Activated CD4-positive, alpha-beta T cell treated with anti-CD3 and anti-CD28 coated beads, Interleukin-2, amount 10 ng/mL, durations not matched to agents 7 days and 5 days (primary cell): ENCODE results near the gene GABRG3. TPM values are rescaled to one million over a fixed set of nuclear protein-coding genes. Genes with fewer than 3 reads are reported as not detected.
A peak's percentile ranks its signal among the peaks of the same experiment; 100 is the strongest.

Source experiments
- CTCF ChIA-PET: fragments of 350-600 bp; sonication (Branson Sonifier 250); formaldehyde crosslinking; loops from one replicate; lab custom pipeline; 2021; ENCODE audit warnings: antibody characterized with exemption; lab: Charles Lee
- POLR2A ChIA-PET: fragments of 350-600 bp; sonication (Branson Sonifier 250); formaldehyde crosslinking; loops from one replicate; lab custom pipeline; 2021; ENCODE audit warnings: antibody characterized with exemption; lab: Charles Lee
- DNase-seq: peaks from one replicate; pipeline ENCODE4 v3.0.0-alpha.2; 2020
- H3K27ac Mint-ChIP-seq: one replicate; pipeline ENCODE4 v1.8.0; 2021; ENCODE audit warnings: mild to moderate bottlenecking, moderate library complexity, mixed read lengths
- H3K27me3 Mint-ChIP-seq: one replicate; pipeline ENCODE4 v1.8.0; 2021; ENCODE audit warnings: mixed read lengths
- H3K36me3 Mint-ChIP-seq: one replicate; pipeline ENCODE4 v1.8.0; 2021; ENCODE audit warnings: low read depth, mixed read lengths
- H3K4me1 Mint-ChIP-seq: one replicate; pipeline ENCODE4 v1.8.0; 2021; ENCODE audit warnings: mixed read lengths
- H3K4me3 Mint-ChIP-seq: one replicate; pipeline ENCODE4 v1.8.0; 2021; ENCODE audit warnings: mild to moderate bottlenecking, moderate library complexity, mixed read lengths
- H3K9me3 Mint-ChIP-seq: one replicate; pipeline ENCODE4 v1.8.0; 2021; ENCODE audit warnings: mixed read lengths
- total RNA-seq, 2 experiments: library from RNA; stranded (reverse); gene quantifications; one replicate each; pipeline ENCODE4 v1.2.3, GENCODE V29; 2021

GABRG3 gene
- total RNA-seq, 2 experiments from 2014 or later, result not detected

DNA sequence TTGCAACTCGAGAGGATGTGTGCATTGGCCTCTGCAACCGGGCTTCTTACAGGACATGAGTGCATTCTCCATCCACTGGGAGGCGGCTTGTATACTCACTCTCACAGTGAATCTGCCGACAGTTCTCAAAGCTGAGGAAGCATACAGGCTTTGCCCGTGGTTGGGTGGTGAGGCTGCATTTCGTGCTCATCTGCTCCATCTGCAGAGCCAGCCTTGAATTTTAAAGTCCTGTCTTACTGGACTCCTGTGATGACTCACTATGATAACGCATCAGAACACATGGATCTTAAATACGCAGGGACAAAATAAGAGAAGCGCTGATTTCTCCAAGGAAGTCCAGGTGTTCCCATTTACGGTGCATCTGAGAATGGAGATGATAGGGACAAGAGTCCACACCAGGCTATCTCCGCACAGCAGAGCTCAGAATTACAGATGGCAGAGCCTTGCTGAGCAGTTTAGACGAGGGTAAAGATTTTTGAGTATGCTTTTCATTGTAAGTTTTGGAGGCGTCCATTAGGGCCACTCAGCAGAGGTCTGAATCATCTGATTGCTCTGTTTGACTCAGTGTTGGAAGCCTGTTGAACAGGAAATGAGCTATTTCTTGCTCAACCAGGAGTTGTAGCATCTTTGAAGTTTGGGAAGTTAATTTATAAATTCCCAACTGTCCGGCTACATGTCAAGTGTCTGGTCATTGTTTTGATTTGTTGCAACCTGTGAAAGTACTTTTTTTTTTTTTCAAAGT, 87.1 kb downstream of the GABRG3 start:
- no peaks in the 10 kb centered on the region for H3K9me3 Mint-ChIP-seq

DNA sequence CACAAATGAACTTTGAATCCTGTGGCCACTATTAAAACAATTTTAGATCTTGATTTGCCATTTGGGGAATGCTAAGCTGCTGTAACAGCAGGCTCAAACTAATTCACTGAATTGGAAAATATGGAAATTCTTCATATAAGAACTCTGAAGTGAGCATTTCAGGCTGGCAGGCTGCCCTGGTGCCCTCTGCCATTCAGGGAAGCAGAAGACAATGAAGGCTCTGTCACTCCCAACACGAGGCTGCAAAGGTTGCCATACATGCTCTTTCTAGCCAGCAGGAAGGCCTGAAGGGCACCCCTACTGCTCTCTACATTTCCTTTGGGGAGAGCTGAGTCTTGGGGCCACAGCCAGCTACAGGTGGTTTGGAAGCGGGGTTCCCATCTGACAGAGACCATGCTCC, 88.0 kb downstream of the GABRG3 start:
- H3K9me3 Mint-ChIP-seq, result peaks cover 2% of the 10 kb centered on the region

More for the DNA sequence above, 87.1 kb downstream of the GABRG3 start:
- Mint-ChIP-seq H3K27me3 (no peaks in the 10 kb centered on the region), H3K4me1 (no peaks in the 10 kb centered on the region), H3K4me3 (no peak overlapping the region), H3K36me3 (no peaks in the 10 kb centered on the region), H3K27ac (no peak overlapping the region)
- ChIA-PET POLR2A (no interaction called here), CTCF (no interaction called here)
- no peak for DNase-seq

DNA sequence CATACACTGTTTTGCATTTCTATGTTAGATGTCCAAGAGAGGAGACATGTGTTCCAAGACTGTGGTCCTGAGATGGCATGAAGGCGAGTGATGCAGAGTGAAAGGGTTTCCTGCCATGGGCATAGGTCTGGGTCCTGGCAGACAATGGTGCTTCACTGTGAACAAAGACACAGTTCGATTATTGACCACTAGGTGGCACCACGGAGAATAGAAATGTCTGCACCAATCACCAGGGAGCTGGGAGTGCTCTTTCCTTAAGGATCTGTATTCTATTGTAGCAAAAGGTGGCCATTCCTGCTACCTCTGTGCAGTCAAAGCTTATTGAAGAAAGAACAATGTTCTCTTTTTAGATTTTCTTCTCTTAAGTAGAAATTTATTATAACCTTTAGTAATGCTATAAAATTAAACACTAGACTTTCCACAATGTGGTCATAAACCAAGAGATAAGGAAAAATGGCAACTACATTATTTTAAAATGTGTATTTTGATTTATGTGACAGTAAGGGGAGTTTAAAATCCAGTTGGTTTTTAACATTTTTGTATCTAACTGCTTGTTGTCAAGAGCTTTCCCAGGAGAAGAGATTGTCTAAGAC, 88.7 kb downstream of the GABRG3 start:
- DNase-seq, result peak; percentile 28
- CTCF ChIA-PET, result interaction anchor here (0.7 kb wide), 1 partner anchor 23 kb away, joined by 3 read pairs; no protein-coding TSS in a partner anchor
- Mint-ChIP-seq H3K4me1 (no peaks in the 10 kb centered on the region), H3K9me3 (peaks cover 2% of the 10 kb centered on the region), H3K27me3 (no peaks in the 10 kb centered on the region), H3K36me3 (no peaks in the 10 kb centered on the region), H3K4me3 (no peak overlapping the region), H3K27ac (no peak overlapping the region)
- POLR2A ChIA-PET, result no interaction called here

More for the DNA sequence above, 88.0 kb downstream of the GABRG3 start:
- no peaks in the 10 kb centered on the region for H3K27me3 Mint-ChIP-seq
- no peak overlapping the region for H3K27ac Mint-ChIP-seq
- POLR2A ChIA-PET, result no interaction called here
- CTCF ChIA-PET, result no interaction called here
- H3K36me3 Mint-ChIP-seq, result no peaks in the 10 kb centered on the region
- no peaks in the 10 kb centered on the region for H3K4me1 Mint-ChIP-seq
- no peak overlapping the region for H3K4me3 Mint-ChIP-seq
- DNase-seq, result no peak

DNA sequence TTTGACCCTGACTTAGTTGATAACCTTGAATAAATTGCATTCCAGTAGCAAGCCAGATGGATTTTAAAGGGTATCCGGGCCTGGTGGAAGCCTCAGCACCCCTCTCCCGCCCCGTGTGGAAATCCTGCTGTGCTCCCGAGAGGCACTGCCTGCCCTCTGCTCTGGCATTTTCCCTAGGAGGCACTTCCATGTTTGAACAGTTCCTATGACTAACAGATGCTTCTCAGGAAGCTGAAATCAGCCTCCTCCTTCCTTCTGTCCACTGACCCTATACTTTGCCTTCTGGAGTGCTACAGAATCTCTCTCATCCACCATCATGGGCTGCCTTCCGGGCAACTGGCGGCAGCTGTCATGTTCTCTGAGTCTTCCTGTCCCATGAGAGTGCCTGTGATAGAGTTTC, 90.8 kb downstream of the GABRG3 start:
- H3K27ac Mint-ChIP-seq, result no peak overlapping the region
- CTCF ChIA-PET, result no interaction called here
- peaks cover 5% of the 10 kb centered on the region for H3K9me3 Mint-ChIP-seq
- POLR2A ChIA-PET, result no interaction called here
- H3K4me3 Mint-ChIP-seq, result no peak overlapping the region
- H3K4me1 Mint-ChIP-seq, result no peaks in the 10 kb centered on the region
- DNase-seq, result no peak
- no peaks in the 10 kb centered on the region for H3K27me3 Mint-ChIP-seq
- no peaks in the 10 kb centered on the region for H3K36me3 Mint-ChIP-seq

DNA sequence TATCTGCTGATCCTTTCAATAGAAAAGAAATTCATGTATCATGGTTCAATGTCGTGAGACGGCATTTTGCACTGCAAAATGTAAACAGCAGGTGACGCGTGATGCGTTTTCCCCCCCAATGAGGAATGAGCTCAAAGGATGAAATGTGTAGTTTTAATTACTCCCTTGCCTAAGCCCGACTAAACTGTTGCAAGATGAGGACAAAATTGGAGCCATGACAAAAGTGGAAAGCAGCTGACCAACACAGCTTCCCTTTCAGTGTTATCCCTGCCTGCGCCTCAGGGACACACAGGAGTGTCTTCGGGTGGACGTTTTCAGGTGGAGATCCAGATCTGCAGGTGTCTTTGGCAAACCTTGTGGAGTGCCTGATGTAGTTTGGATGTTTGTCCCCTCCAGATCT, 92.0 kb downstream of the GABRG3 start:
- H3K4me1 Mint-ChIP-seq, result no peaks in the 10 kb centered on the region
- H3K27me3 Mint-ChIP-seq, result no peaks in the 10 kb centered on the region
- POLR2A ChIA-PET, result no interaction called here

DNA sequence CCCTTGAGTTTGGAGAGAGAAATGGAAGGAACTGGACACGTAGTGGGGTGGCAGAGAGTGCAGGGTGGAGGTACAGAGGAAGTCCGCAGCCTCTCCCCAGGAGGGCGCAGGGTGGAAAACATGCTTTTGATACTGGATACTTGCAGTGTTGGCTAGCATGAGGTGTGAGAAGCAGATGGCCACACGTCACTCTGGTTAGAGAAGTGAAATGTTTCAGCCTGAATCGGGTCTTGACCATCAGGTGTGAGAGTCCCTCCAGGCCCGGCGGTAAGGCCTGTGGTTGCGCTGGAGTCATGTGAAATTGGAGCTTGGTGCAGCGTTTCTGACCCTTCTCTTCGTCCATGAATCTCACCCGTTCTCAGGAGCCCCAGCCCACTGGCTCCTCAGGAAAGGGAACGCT, 93.1 kb downstream of the GABRG3 start:
- Mint-ChIP-seq H3K4me3 (no peak overlapping the region), H3K4me1 (no peaks in the 10 kb centered on the region), H3K9me3 (peaks cover 18% of the 10 kb centered on the region), H3K27ac (no peak overlapping the region), H3K27me3 (no peaks in the 10 kb centered on the region), H3K36me3 (no peaks in the 10 kb centered on the region)
- CTCF ChIA-PET, result no interaction called here
- DNase-seq, result no peak
- POLR2A ChIA-PET, result no interaction called here

More for the DNA sequence above, 92.0 kb downstream of the GABRG3 start:
- CTCF ChIA-PET, result no interaction called here
- DNase-seq, result no peak
- Mint-ChIP-seq H3K27ac (no peak overlapping the region), H3K36me3 (no peaks in the 10 kb centered on the region), H3K4me3 (no peak overlapping the region), H3K9me3 (peaks cover 11% of the 10 kb centered on the region)

DNA sequence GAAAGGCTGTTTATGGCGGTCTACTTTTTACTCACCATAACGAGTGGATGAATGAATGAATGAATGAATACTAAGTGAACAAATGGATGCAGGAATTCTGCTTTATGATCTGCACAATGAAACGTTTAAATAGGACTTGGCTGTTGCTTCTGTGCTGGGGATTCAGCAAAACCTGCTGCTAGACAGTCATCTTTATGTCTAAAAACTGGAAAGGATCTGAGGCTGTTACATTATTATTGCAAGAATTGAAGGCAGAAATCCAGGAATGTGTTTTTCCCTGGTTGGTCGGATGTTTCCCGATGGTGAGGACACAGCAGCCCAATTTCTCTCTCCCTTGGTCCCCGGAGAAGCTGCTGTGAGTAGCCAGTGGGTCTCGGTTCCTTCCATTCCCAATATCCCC, 94.2 kb downstream of the GABRG3 start:
- Mint-ChIP-seq H3K9me3 (peaks cover 26% of the 10 kb centered on the region), H3K36me3 (no peaks in the 10 kb centered on the region), H3K27ac (no peak overlapping the region), H3K4me1 (no peaks in the 10 kb centered on the region), H3K4me3 (no peak overlapping the region), H3K27me3 (no peaks in the 10 kb centered on the region)
- ChIA-PET CTCF (no interaction called here), POLR2A (no interaction called here)
- DNase-seq, result no peak

DNA sequence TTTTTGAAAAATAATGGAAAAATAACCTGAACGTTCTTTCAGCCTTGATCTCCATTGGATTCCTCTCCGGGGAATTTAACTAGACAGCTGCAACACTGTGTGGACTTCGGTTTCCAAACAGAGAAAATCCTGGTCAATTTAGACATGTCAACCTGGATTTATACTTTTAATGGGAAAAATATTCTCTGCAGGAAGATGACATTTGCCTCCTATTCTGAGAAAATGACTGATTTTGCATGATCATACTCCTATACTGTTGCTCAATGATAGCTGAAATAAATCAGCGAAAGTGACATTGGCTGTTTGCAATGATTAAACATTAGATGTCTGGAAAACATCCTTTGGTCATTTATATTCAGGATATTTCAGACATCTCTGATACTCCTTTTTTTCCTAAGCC, 94.8 kb downstream of the GABRG3 start:
- CTCF ChIA-PET, result no interaction called here

DNA sequence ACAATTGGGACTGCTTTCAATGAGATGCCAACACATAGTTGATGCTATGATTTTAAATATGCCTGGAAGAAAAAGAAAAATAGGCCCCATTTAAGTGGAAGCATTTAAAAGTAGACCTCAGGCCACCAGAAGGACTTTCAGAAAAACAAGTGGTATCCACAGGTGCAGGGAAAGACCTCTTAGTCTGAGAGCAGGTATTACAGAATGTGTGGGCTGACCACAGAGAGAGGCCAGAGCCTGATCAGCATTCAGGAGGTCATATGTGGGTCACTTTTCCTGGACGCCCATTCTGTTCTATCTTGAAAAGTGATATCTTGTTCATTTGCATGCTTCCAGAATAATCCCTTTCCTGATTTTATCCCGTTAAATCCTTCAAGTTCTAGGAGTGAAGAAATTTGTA, 95.5 kb downstream of the GABRG3 start:
- Mint-ChIP-seq H3K4me1 (no peaks in the 10 kb centered on the region), H3K27ac (no peak overlapping the region), H3K4me3 (no peak overlapping the region), H3K27me3 (no peaks in the 10 kb centered on the region), H3K9me3 (peaks cover 34% of the 10 kb centered on the region), H3K36me3 (no peaks in the 10 kb centered on the region)
- ChIA-PET CTCF (no interaction called here), POLR2A (no interaction called here)
- no peak for DNase-seq

More for the DNA sequence above, 94.8 kb downstream of the GABRG3 start:
- Mint-ChIP-seq H3K9me3 (peaks cover 30% of the 10 kb centered on the region), H3K27ac (no peak overlapping the region), H3K4me1 (no peaks in the 10 kb centered on the region), H3K36me3 (no peaks in the 10 kb centered on the region), H3K27me3 (no peaks in the 10 kb centered on the region), H3K4me3 (no peak overlapping the region)
- POLR2A ChIA-PET, result no interaction called here
- DNase-seq, result no peak

DNA sequence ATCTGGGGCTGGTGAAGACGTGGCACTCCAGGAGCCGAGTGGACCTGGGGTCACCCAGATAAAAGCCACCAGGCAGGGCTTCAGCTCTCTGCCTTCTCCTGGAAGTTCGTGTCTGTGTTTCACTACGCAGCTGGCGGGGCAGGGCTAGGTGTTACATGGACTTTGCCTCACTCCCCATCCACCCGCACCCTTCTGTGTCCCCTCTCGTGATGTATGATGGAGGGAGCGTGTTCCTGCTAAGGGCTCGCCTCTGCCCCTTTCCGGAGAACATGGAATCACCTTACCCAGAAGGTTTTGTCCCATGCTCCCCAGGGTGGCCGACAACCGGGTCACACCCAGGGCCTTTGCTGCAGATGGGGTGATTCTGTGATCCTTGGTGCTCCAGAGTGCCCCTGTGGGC, 96.2 kb downstream of the GABRG3 start:
- Mint-ChIP-seq H3K4me1 (no peaks in the 10 kb centered on the region), H3K9me3 (peaks cover 38% of the 10 kb centered on the region), H3K27me3 (no peaks in the 10 kb centered on the region), H3K36me3 (no peaks in the 10 kb centered on the region), H3K4me3 (no peak overlapping the region), H3K27ac (no peak overlapping the region)
- DNase-seq, result no peak
- POLR2A ChIA-PET, result no interaction called here
- CTCF ChIA-PET, result no interaction called here

DNA sequence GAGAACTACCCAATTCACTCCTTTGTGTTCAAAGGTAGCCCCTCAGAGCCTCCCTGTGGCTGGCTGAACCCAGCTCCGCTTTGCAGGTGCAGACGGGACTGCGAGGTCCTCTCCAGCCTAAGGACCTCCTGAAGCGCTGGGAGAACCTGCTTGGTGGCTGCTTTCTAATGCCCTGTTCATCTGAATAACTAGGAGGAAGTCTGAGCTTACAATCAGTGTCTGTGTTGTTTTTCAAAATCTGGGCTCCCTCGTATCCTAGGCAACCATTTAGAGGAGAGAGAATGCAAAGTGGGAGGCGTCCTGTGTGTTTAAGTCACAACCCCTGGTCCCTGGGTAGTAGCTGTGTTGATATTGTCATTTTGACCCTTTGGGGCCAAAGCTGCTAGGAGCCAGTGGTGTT, 99.9 kb downstream of the GABRG3 start:
- no peak for DNase-seq
- CTCF ChIA-PET, result no interaction called here
- POLR2A ChIA-PET, result no interaction called here
- Mint-ChIP-seq H3K27ac (no peak overlapping the region), H3K36me3 (no peaks in the 10 kb centered on the region), H3K9me3 (peaks cover 45% of the 10 kb centered on the region), H3K27me3 (no peaks in the 10 kb centered on the region), H3K4me1 (no peaks in the 10 kb centered on the region), H3K4me3 (no peak overlapping the region)

DNA sequence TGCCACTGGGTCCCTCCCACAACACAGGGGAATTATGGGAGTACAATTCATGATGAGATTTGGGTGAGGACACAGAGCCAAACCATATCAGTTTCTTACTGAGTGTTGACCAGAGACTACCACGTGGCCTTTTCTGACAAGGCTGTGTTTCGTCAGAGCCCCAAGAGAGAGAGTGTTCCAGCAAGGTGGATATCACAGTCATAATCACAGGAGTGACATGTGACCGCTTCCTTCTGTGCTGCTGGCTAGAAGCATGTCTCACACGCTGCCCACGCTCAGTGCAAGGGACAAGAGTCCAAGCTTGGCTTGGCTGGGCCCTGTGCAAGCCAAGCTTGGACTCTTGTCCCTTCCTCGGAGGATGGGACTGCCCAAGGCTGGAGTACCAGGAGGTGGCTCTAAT, 103.2 kb downstream of the GABRG3 start:
- CTCF ChIA-PET, result no interaction called here
- POLR2A ChIA-PET, result no interaction called here

DNA sequence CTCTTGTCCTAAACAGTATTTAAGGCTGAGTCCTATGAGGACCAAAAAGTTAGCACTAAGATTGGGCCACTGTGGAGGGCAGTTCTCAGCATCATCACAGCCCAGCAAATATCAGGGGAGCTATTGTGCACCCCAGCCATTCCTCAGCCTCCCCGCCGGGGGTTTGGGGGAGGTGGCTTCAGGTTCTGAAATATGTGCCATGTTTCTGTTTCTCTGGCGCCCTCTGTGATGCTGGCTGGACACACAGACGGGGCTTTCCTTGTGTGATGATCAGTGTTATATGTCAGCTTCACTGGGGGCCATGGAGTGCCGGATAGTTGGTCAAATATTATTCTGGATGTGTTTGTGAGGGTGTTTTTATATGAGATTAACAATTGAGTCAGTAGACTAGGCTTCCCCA, 106.8 kb downstream of the GABRG3 start:
- ChIA-PET CTCF (no interaction called here), POLR2A (no interaction called here)
- no peak overlapping the region for H3K27ac Mint-ChIP-seq
- H3K4me3 Mint-ChIP-seq, result no peak overlapping the region
- H3K36me3 Mint-ChIP-seq, result no peaks in the 10 kb centered on the region
- DNase-seq, result no peak
- no peaks in the 10 kb centered on the region for H3K4me1 Mint-ChIP-seq
- peaks cover 17% of the 10 kb centered on the region for H3K9me3 Mint-ChIP-seq
- H3K27me3 Mint-ChIP-seq, result no peaks in the 10 kb centered on the region

More for the DNA sequence above, 103.2 kb downstream of the GABRG3 start:
- H3K36me3 Mint-ChIP-seq, result no peaks in the 10 kb centered on the region
- DNase-seq, result no peak
- no peak overlapping the region for H3K4me3 Mint-ChIP-seq
- H3K9me3 Mint-ChIP-seq, result peaks cover 37% of the 10 kb centered on the region
- H3K27me3 Mint-ChIP-seq, result no peaks in the 10 kb centered on the region
- no peak overlapping the region for H3K27ac Mint-ChIP-seq
- no peaks in the 10 kb centered on the region for H3K4me1 Mint-ChIP-seq
